ENCODE data around the gene GJC3.
"Not testable (repeated sequence)": the region's sequence is repeated elsewhere in the genome, so short reads cannot be mapped to it uniquely, and the experiment has no call there.

The GJC3 gene

GRCh38 chr7:99918959-99919813, 10.2 kb downstream of the GJC3 start, which contains the start of gene TRIM4:
Gene TRIM4, minus strand, starts transcription at chr7:99919530. Its CDS starts 129 bp downstream, at chr7:99919401.
- Mint-ChIP-seq H3K27ac (peak within 1 kb of the TSS; percentile 93), H3K36me3 (ENCODE audit: low read depth) (peaks cover 64% of the 10 kb centered on the region), H3K9me3 (no peaks in the 10 kb centered on the region), H3K4me3 (peak within 1 kb of the TSS; percentile 88), H3K4me1 (ENCODE audit: low read depth) (peaks cover 29% of the 10 kb centered on the region), H3K27me3 (peaks cover 8% of the 10 kb centered on the region)
- intact Hi-C loops (cut with micrococcal nuclease) = loop anchor here (10.0 kb wide), 1 partner anchor 136 kb away; no protein-coding TSS in a partner anchor

GRCh38 chr7:99910976-99911375, 18.4 kb downstream of the GJC3 start:
- Mint-ChIP-seq H3K27me3 (no peaks in the 10 kb centered on the region), H3K4me3 (no peak overlapping the region), H3K9me3 (no peaks in the 10 kb centered on the region), H3K4me1 (ENCODE audit: low read depth) (peaks cover 11% of the 10 kb centered on the region), H3K36me3 (ENCODE audit: low read depth) (peaks cover 75% of the 10 kb centered on the region), H3K27ac (no peak overlapping the region)
- intact Hi-C loops (cut with micrococcal nuclease) = loop anchor here (10.0 kb wide), 1 partner anchor 144 kb away; no protein-coding TSS in a partner anchor

- no peak overlapping the region for H3K27ac Mint-ChIP-seq
- H3K27me3 Mint-ChIP-seq = no peaks in the 10 kb centered on the region
- H3K4me1 Mint-ChIP-seq (ENCODE audit: low read depth) = peaks cover 7% of the 10 kb centered on the region
- no peak overlapping the region for H3K4me3 Mint-ChIP-seq
- no peaks in the 10 kb centered on the region for H3K9me3 Mint-ChIP-seq
- intact Hi-C loops (cut with micrococcal nuclease) = no loop called here
- H3K36me3 Mint-ChIP-seq (ENCODE audit: low read depth) = peaks cover 71% of the 10 kb centered on the region
Measured at GRCh38 chr7:99901581-99901980, 27.8 kb downstream of the GJC3 start.

GRCh38 chr7:99899830-99900519, 29.4 kb downstream of the GJC3 start:
- peaks cover 59% of the 10 kb centered on the region for H3K36me3 Mint-ChIP-seq (ENCODE audit: low read depth)
- H3K4me1 Mint-ChIP-seq (ENCODE audit: low read depth) = peaks cover 7% of the 10 kb centered on the region
- no peaks in the 10 kb centered on the region for H3K9me3 Mint-ChIP-seq
- intact Hi-C loops (cut with micrococcal nuclease) = no loop called here
- no peak overlapping the region for H3K4me3 Mint-ChIP-seq
- no peak overlapping the region for H3K27ac Mint-ChIP-seq
- H3K27me3 Mint-ChIP-seq = no peaks in the 10 kb centered on the region

GRCh38 chr7:99898836-99899235, 30.6 kb downstream of the GJC3 start:
- Mint-ChIP-seq H3K27ac (no peak overlapping the region), H3K9me3 (no peaks in the 10 kb centered on the region), H3K36me3 (ENCODE audit: low read depth) (peaks cover 49% of the 10 kb centered on the region), H3K27me3 (no peaks in the 10 kb centered on the region), H3K4me3 (no peak overlapping the region), H3K4me1 (ENCODE audit: low read depth) (peaks cover 7% of the 10 kb centered on the region)
- intact Hi-C loops (cut with micrococcal nuclease) = no loop called here

- peaks cover 7% of the 10 kb centered on the region for H3K4me1 Mint-ChIP-seq (ENCODE audit: low read depth)
- H3K27me3 Mint-ChIP-seq = no peaks in the 10 kb centered on the region
- H3K27ac Mint-ChIP-seq = no peak overlapping the region
- intact Hi-C loops (cut with micrococcal nuclease) = no loop called here
- no peak overlapping the region for H3K4me3 Mint-ChIP-seq
- no peaks in the 10 kb centered on the region for H3K9me3 Mint-ChIP-seq
- H3K36me3 Mint-ChIP-seq (ENCODE audit: low read depth) = peaks cover 47% of the 10 kb centered on the region
Measured at GRCh38 chr7:99898023-99898357, 31.4 kb downstream of the GJC3 start.

- Mint-ChIP-seq H3K4me1 (ENCODE audit: low read depth) (peaks cover 7% of the 10 kb centered on the region), H3K27me3 (no peaks in the 10 kb centered on the region), H3K9me3 (no peaks in the 10 kb centered on the region), H3K36me3 (ENCODE audit: low read depth) (peaks cover 47% of the 10 kb centered on the region), H3K4me3 (no peak overlapping the region), H3K27ac (no peak overlapping the region)
- intact Hi-C loops (cut with micrococcal nuclease) = no loop called here
Measured at GRCh38 chr7:99897322-99898022, 31.9 kb downstream of the GJC3 start.

GRCh38 chr7:99894738-99895137, 34.7 kb downstream of the GJC3 start:
- Mint-ChIP-seq H3K9me3 (peaks cover 5% of the 10 kb centered on the region), H3K27ac (no peak overlapping the region), H3K27me3 (no peaks in the 10 kb centered on the region), H3K36me3 (ENCODE audit: low read depth) (peaks cover 47% of the 10 kb centered on the region), H3K4me1 (ENCODE audit: low read depth) (peaks cover 7% of the 10 kb centered on the region), H3K4me3 (no peak overlapping the region)
- intact Hi-C loops (cut with micrococcal nuclease) = no loop called here

GRCh38 chr7:99893280-99893679, 36.1 kb downstream of the GJC3 start:
- Mint-ChIP-seq H3K27me3 (no peaks in the 10 kb centered on the region), H3K36me3 (ENCODE audit: low read depth) (peaks cover 55% of the 10 kb centered on the region), H3K4me1 (ENCODE audit: low read depth) (peaks cover 7% of the 10 kb centered on the region), H3K4me3 (no peak overlapping the region), H3K27ac (no peak overlapping the region), H3K9me3 (peaks cover 15% of the 10 kb centered on the region)
- intact Hi-C loops (cut with micrococcal nuclease) = no loop called here

- peaks cover 15% of the 10 kb centered on the region for H3K9me3 Mint-ChIP-seq
- peaks cover 56% of the 10 kb centered on the region for H3K36me3 Mint-ChIP-seq (ENCODE audit: low read depth)
- H3K27ac Mint-ChIP-seq; H3K27me3 Mint-ChIP-seq; H3K4me3 Mint-ChIP-seq; H3K4me1 Mint-ChIP-seq (ENCODE audit: low read depth); intact Hi-C loops (cut with micrococcal nuclease): not testable (repeated sequence)
Measured at GRCh38 chr7:99890348-99890747, 39.1 kb downstream of the GJC3 start.

- peaks cover 21% of the 10 kb centered on the region for H3K9me3 Mint-ChIP-seq
- peaks cover 50% of the 10 kb centered on the region for H3K36me3 Mint-ChIP-seq (ENCODE audit: low read depth)
- H3K4me3 Mint-ChIP-seq; intact Hi-C loops (cut with micrococcal nuclease); H3K27me3 Mint-ChIP-seq; H3K4me1 Mint-ChIP-seq (ENCODE audit: low read depth); H3K27ac Mint-ChIP-seq: not testable (repeated sequence)
Measured at GRCh38 chr7:99888366-99888765, 41.1 kb downstream of the GJC3 start.

GRCh38 chr7:99881370-99881769, 48.0 kb downstream of the GJC3 start:
- H3K36me3 Mint-ChIP-seq (ENCODE audit: low read depth) = no peaks in the 10 kb centered on the region
- intact Hi-C loops (cut with micrococcal nuclease) = no loop called here
- H3K9me3 Mint-ChIP-seq = peaks cover 5% of the 10 kb centered on the region
- H3K27me3 Mint-ChIP-seq = no peaks in the 10 kb centered on the region
- H3K4me3 Mint-ChIP-seq = no peak overlapping the region
- no peaks in the 10 kb centered on the region for H3K4me1 Mint-ChIP-seq (ENCODE audit: low read depth)
- H3K27ac Mint-ChIP-seq = no peak overlapping the region

GRCh38 chr7:99876933-99877332, 52.5 kb downstream of the GJC3 start, which contains the start of gene OR2AE1:
Gene OR2AE1, minus strand, starts transcription at chr7:99877033. Its CDS starts 0 bp downstream, at chr7:99877033.
- Mint-ChIP-seq H3K4me1 (ENCODE audit: low read depth) (no peaks in the 10 kb centered on the region), H3K27ac (no peak within 1 kb of the TSS), H3K4me3 (no peak within 1 kb of the TSS), H3K27me3 (no peaks in the 10 kb centered on the region), H3K36me3 (ENCODE audit: low read depth) (no peaks in the 10 kb centered on the region), H3K9me3 (no peaks in the 10 kb centered on the region)
- intact Hi-C loops (cut with micrococcal nuclease) = no loop called here

GRCh38 chr7:99876491-99876890, 52.9 kb downstream of the GJC3 start:
- Mint-ChIP-seq H3K27ac (no peak overlapping the region), H3K4me1 (ENCODE audit: low read depth) (no peaks in the 10 kb centered on the region), H3K4me3 (no peak overlapping the region), H3K9me3 (no peaks in the 10 kb centered on the region), H3K36me3 (ENCODE audit: low read depth) (no peaks in the 10 kb centered on the region), H3K27me3 (no peaks in the 10 kb centered on the region)
- intact Hi-C loops (cut with micrococcal nuclease) = no loop called here
